ENCODE data around the gene TENT4A.

Gene TENT4A

DNA sequence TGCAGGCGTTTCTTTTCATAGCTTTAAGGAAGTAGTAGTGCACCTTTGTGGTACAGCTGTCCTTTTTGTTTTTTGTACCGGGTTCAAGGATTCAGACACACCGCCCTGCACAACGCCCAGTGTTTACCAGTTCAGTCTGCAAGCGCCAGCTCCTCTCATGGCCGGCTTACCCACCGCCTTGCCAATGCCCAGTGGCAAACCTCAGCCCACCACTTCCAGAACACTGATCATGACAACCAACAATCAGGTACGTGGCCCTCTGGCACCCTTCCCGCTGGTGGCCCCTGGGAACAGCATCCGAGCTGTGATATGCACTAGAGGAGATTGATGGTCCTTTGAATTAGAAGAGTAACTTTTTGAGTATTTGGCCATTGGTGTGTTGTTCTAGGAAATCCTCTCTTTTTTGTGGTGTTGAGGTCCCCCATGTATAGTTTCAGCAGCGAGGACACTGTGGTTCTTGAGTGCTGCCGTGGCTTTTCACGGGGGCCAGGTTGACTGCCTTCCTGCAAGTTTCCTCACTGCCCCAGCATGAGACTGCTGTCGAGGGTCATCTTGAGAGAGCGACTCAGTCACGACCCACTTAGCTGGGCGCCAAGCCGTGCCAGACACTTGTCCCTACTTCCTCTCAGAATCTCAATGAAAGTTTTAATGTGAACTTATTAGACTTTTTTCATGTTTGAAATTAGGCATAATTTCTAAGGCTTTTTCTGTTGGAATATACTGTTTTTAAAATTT, 37.9 kb downstream of the TENT4A start:
- no peak overlapping the region for H3K4me3 ChIP-seq (ENCODE audit: low read depth, low read length)
- no peak for DNase-seq (ENCODE audit: low read depth)
- TF ChIP-seq MYC (IDR thresholded peaks at IDR 0.05; ENCODE audit: low read depth, low read length) (no peak), POLR2A (IDR thresholded peaks at IDR 0.05; ENCODE audit: extremely low read depth, insufficient read length) (no peak), CTCF (IDR thresholded peaks at IDR 0.05; ENCODE audit: low read depth, low read length) (no peak)
- TF ChIP-seq, protein P1, sequence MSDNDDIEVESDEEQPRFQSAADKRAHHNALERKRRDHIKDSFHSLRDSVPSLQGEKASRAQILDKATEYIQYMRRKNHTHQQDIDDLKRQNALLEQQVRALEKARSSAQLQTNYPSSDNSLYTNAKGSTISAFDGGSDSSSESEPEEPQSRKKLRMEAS (IDR thresholded peaks at IDR 0.05; ENCODE audit: low read depth, low read length), result no peak

GRCh38 chr5:6752236-6752635, 39.0 kb downstream of the TENT4A start:
- no peak overlapping the region for H3K4me3 ChIP-seq (ENCODE audit: low read depth, low read length)
- TF ChIP-seq CTCF (IDR thresholded peaks at IDR 0.05; ENCODE audit: low read depth, low read length) (no peak), POLR2A (IDR thresholded peaks at IDR 0.05; ENCODE audit: extremely low read depth, insufficient read length) (no peak), MYC (IDR thresholded peaks at IDR 0.05; ENCODE audit: low read depth, low read length) (no peak)
- TF ChIP-seq, protein P1 (IDR thresholded peaks at IDR 0.05; ENCODE audit: low read depth, low read length), result no peak
- DNase-seq (ENCODE audit: low read depth), result no peak

DNA sequence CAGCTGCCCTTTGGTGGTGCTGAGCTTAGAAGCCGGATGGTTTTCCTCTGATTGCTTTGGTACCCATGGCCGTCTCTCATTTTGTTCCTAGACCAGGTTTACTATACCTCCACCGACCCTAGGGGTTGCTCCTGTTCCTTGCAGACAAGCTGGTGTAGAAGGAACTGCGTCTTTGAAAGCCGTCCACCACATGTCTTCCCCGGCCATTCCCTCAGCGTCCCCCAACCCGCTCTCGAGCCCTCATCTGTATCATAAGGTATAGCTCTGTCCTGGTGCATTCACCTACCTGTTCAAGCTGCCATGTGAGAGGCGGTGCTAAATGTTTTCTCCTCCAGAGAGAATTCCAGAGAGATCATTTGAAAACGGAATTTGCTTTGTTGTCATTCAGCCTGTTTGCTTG, 39.5 kb downstream of the TENT4A start:
- H3K4me3 ChIP-seq (ENCODE audit: low read depth, low read length), result no peak overlapping the region
- TF ChIP-seq MYC (IDR thresholded peaks at IDR 0.05; ENCODE audit: low read depth, low read length), result no peak
- TF ChIP-seq POLR2A (IDR thresholded peaks at IDR 0.05; ENCODE audit: extremely low read depth, insufficient read length), result no peak
- TF ChIP-seq, protein P1 (IDR thresholded peaks at IDR 0.05; ENCODE audit: low read depth, low read length), result no peak
- no peak for TF ChIP-seq CTCF (IDR thresholded peaks at IDR 0.05; ENCODE audit: low read depth, low read length)
- no peak for DNase-seq (ENCODE audit: low read depth)

- no peak for DNase-seq (ENCODE audit: low read depth)
- H3K4me3 ChIP-seq (ENCODE audit: low read depth, low read length), result no peak overlapping the region
- TF ChIP-seq MYC (IDR thresholded peaks at IDR 0.05; ENCODE audit: low read depth, low read length) (no peak), POLR2A (IDR thresholded peaks at IDR 0.05; ENCODE audit: extremely low read depth, insufficient read length) (no peak), CTCF (IDR thresholded peaks at IDR 0.05; ENCODE audit: low read depth, low read length) (no peak)
- TF ChIP-seq, protein P1 (IDR thresholded peaks at IDR 0.05; ENCODE audit: low read depth, low read length), result no peak
Measured at GRCh38 chr5:6753851-6754250, 40.6 kb downstream of the TENT4A start.

GRCh38 chr5:6754766-6755165, 41.5 kb downstream of the TENT4A start:
- DNase-seq (ENCODE audit: low read depth), result no peak
- TF ChIP-seq MYC (IDR thresholded peaks at IDR 0.05; ENCODE audit: low read depth, low read length) (no peak), POLR2A (IDR thresholded peaks at IDR 0.05; ENCODE audit: extremely low read depth, insufficient read length) (no peak)
- TF ChIP-seq, protein P1 (IDR thresholded peaks at IDR 0.05; ENCODE audit: low read depth, low read length), result no peak
- no peak overlapping the region for H3K4me3 ChIP-seq (ENCODE audit: low read depth, low read length)

- no peak for DNase-seq (ENCODE audit: low read depth)
- no peak for TF ChIP-seq MYC (IDR thresholded peaks at IDR 0.05; ENCODE audit: low read depth, low read length)
- TF ChIP-seq CTCF (IDR thresholded peaks at IDR 0.05; ENCODE audit: low read depth, low read length), result no peak
- TF ChIP-seq, protein P1 (IDR thresholded peaks at IDR 0.05; ENCODE audit: low read depth, low read length), result no peak
- no peak for TF ChIP-seq POLR2A (IDR thresholded peaks at IDR 0.05; ENCODE audit: extremely low read depth, insufficient read length)
- no peak overlapping the region for H3K4me3 ChIP-seq (ENCODE audit: low read depth, low read length)
Measured at GRCh38 chr5:6755519-6755918, 42.3 kb downstream of the TENT4A start.

Measured in NB4 (cell line).